ENCODE data around the gene TANC1.

DNA sequence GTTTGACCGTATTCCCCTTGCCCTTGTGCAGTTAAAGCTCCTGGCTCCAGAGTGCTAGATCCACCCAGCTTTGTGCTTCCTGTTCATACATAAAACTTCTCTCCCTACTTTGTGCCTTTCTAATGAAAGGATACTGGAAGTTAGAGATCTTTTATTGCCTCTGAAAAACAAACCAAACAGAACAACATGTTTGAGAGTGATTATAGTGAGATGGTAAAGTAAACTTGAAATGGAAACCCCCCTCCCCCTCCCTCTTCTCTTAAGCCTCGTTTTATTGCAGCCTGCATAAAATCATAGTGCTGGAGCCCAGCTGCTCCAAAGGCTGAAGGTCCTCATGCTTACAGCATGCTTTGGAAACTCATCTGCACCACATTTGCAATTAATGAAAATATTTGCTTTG is 125.1 kb downstream of the TANC1 start:
- TF ChIP-seq, protein P1, sequence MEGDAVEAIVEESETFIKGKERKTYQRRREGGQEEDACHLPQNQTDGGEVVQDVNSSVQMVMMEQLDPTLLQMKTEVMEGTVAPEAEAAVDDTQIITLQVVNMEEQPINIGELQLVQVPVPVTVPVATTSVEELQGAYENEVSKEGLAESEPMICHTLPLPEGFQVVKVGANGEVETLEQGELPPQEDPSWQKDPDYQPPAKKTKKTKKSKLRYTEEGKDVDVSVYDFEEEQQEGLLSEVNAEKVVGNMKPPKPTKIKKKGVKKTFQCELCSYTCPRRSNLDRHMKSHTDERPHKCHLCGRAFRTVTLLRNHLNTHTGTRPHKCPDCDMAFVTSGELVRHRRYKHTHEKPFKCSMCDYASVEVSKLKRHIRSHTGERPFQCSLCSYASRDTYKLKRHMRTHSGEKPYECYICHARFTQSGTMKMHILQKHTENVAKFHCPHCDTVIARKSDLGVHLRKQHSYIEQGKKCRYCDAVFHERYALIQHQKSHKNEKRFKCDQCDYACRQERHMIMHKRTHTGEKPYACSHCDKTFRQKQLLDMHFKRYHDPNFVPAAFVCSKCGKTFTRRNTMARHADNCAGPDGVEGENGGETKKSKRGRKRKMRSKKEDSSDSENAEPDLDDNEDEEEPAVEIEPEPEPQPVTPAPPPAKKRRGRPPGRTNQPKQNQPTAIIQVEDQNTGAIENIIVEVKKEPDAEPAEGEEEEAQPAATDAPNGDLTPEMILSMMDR (IDR thresholded peaks at IDR 0.05): no peak
- no peak for TF ChIP-seq POLR2A (IDR thresholded peaks at IDR 0.05)

All from testis (tissue), 2 donors.